Stimulated activated CD4-positive, alpha-beta T cell treated with anti-CD3 and anti-CD28 coated beads, Interleukin-2, amount 100 ng/mL, for 4 hours (primary cell): ENCODE measurements around the gene TMEM235.

Source experiments
- DNase-seq: peaks from one replicate; pipeline ENCODE4 v3.0.0-alpha.2; 2020; ENCODE audit warnings: low read depth

The TMEM235 gene

GRCh38 chr17:78272181-78272913 lies 40.9 kb downstream of the TMEM235 start:
- peak; percentile 67 for DNase-seq

DNA sequence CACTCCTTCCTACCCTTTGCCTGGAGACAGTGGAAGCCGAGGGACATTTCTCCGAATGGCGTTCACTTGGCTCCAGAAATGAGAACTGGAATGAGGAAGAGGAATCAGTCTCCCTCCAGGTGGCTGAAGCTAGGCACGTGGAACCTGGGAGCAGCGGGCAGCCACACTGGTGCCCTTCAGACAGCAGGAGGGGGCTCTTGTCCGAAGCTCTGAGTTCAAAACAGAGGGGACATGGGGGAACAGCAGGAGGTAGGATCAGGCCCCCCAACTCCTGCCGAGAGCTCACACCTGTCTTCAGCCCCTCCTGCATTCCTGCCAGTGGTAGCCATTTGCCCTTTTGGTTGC lies 41.5 kb downstream of the TMEM235 start:
- no peak for DNase-seq

- no peak for DNase-seq
Measured at GRCh38 chr17:78273813-78274212, 42.4 kb downstream of the TMEM235 start.

- no peak for DNase-seq
Measured at GRCh38 chr17:78275355-78275754, 43.9 kb downstream of the TMEM235 start.

DNA sequence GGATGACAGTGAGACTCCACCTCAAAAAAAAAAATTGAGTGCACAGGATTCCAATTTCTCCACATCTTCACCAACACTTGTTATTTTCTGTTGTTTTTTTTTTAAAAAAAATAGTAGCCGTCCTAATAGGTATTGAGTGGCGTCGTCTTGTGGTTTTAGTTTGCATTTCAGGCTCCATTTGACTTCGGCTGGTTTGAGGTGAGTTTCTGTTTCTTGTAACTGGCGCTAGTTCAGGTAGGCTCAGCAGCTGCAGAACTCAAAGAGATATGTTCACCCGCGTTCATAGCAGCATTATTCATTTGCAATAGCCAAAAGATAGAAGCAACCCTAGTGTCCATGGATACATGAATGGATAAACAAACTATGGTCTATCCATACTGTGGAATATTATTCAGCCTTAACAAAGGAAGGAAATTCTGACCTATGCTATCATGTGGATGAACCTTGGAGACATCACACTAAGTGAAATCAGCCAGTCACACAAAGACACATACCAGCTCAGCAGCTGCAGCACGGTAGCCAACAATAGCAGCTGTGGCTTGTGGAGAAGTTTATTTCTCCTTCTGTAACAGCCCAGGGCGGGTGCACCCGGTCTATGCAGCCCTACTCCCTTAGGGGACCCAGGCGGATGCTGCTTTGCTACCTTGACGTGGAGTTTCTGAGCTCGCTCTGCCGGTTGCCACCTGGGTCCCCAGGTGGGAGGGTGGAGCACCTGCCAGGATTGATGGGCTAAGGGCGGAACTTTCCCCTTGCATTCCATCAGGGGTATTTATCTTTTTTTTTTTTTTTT lies 44.9 kb downstream of the TMEM235 start:
- DNase-seq, result no peak

DNA sequence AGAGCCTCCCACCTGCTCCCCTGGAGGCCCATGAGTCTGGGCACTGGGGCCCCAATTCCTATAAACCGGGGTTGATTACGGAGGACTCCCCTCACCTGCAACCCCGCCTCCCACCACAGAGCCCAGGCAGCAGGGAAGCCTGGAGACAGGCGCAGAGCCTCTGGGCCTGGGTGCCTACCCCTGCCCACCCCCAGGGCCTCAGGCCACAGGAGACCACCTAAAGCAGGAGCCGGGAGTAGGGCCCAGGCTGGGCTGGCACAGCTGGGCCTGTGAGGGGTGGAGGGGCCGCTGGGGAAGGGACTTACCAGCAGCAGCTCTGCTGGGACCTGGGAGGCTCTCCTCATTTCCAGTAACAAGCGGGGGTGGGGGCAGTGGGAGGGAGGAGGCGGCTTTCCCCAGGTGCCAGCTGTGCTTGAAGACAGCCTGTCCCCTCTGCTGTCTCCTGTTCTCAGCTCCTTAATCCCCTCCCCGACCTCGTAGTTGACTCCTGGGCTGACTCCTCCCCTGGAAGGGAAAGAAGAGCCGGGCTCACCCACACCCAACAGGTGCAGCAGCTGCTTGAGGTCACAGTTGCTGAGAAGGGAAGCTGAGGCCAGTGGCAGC lies 46.8 kb downstream of the TMEM235 start:
- DNase-seq, result no peak

- no peak for DNase-seq
Measured at GRCh38 chr17:78279360-78279990, 48.0 kb downstream of the TMEM235 start.

- DNase-seq, result no peak
Measured at GRCh38 chr17:78281249-78281845, 49.9 kb downstream of the TMEM235 start.

DNA sequence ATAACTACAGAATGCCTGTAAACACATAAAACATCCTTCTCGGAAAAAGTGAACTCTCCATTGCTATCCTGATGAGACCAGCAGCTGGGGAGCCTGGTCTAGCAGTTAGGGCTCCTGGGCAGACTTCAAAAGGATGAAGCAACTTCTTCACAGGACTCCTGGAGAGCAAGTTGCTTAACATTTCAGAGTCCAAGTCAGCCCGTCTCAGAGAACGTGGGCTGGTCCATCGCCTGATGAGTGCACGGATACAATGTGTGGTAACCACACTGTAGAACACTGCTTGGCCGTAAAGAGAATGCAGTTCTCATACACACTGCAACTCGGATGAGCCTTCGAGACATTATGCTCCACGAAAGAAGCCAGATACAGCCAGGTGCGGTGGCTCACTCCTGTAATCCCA lies 52.7 kb downstream of the TMEM235 start:
- no peak for DNase-seq

DNA sequence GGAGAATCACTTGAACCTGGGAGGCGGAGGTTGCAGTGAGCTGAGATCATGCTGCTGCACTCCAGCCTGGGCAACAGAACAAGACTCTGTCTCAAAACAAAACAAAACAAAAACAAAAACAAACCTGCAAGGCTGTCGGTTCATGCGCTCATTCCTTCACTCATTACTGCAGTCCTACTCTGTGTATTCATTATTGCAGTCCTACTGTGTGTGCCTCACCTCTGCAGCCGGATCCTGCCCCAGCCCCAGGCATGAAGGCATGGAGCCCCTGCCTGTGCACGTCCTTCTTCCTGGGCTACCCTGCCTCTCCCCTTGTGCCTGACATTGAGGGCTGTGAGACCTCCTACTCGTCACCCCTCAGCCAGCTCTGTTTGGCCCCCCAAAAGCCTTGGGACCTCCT lies 57.6 kb downstream of the TMEM235 start:
- DNase-seq, result no peak

DNA sequence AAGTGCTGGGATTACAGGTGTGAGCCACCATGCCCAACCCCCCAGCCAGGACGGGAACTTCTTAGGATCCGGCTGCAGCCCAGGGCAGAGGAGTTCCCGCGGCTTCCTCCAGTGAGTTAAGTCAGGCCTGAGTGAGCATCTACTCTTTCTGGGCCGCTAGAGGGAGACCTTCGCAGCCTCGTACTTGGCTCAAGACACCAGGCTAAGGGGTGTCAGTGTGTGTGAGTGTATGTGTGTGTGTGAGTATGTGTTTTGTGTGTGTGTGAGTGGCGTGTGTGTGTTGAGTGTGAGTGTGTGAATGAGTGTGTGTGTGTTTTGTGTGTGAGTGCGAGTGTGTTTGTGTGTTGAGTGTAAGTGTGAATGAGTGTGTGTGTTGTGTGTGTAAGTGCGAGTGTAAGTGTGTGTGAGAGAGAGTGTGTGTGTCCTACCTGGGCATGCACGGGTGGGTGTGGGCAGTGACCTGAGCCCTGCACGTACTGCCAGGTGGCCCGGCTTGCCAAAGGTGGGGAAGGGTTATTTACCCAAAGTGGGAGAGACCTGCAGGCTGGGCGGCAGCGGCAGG lies 58.5 kb downstream of the TMEM235 start:
- peak; percentile 73 for DNase-seq
